ENCODE measurements around the gene EMB. TPM values are rescaled to one million over a fixed set of nuclear protein-coding genes. Genes with fewer than 3 reads are reported as not detected.
"Not testable (repeated sequence)": the region's sequence is repeated elsewhere in the genome, so short reads cannot be mapped to it uniquely, and the experiment has no call there.

EMB gene
- total RNA-seq, 6 donors from 2014 or later: 4.7 to 34.0 (median 21.4) TPM

DNA sequence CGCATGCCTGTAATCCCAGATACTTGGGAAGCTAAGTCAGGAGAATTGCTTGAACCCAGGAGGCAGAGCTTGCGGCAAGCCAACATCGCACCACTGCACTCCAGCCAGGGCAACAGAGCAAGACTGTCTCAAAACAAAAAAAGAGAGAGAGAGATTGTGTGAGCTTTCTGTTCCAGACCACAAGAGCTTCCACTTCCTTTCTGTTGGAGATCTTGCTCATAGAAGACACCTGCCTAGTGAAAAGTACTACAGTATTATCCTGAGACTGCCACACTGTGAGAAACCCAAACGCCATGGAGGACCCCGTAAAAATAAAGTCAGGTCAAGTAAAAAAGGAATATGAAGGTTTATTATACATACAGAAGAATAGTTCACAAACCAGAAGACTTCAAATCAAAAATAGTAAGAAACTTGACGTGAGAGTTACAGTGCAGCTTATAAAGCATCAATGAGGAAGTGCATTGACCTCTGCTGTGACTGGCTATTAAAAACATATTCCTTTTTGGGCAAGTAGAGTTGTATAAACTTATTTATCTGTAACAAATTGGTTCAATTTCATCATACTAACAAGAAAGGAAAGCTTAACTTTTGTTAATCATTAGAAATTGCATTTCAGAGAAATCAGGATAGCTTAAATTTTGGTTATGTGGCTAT lies 4.3 kb upstream of the EMB start:
- Histone ChIP-seq H3K4me1 (peaks cover 4 to 14% (median 7%) of the 10 kb centered on the region in 4 donors), H3K27me3 (peaks cover 0 to 4% (median 0%) of the 10 kb centered on the region in 4 donors), H3K4me3 (no peak overlapping the region), H3K9me3 (no peaks in the 10 kb centered on the region), H3K36me3 (no peaks in the 10 kb centered on the region), H3K27ac (peak overlapping the region in 2 of 4 donors; percentile 17 to 32)
- ATAC-seq (ENCODE audit: low FRiP score in 2 of 2): peak in 1 of 2 donors; percentile 33
- TF ChIP-seq, protein P1, sequence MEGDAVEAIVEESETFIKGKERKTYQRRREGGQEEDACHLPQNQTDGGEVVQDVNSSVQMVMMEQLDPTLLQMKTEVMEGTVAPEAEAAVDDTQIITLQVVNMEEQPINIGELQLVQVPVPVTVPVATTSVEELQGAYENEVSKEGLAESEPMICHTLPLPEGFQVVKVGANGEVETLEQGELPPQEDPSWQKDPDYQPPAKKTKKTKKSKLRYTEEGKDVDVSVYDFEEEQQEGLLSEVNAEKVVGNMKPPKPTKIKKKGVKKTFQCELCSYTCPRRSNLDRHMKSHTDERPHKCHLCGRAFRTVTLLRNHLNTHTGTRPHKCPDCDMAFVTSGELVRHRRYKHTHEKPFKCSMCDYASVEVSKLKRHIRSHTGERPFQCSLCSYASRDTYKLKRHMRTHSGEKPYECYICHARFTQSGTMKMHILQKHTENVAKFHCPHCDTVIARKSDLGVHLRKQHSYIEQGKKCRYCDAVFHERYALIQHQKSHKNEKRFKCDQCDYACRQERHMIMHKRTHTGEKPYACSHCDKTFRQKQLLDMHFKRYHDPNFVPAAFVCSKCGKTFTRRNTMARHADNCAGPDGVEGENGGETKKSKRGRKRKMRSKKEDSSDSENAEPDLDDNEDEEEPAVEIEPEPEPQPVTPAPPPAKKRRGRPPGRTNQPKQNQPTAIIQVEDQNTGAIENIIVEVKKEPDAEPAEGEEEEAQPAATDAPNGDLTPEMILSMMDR (IDR thresholded peaks at IDR 0.05): no peak
- TF ChIP-seq EP300 (IDR thresholded peaks at IDR 0.05) (no peak), POLR2A (IDR thresholded peaks at IDR 0.05) (no peak), POLR2AphosphoS5 (IDR thresholded peaks at IDR 0.05) (no peak)
- WGBS, 2 donors: 75 to 80% methylated on average over 6 of the region's 6 CpGs
- DNase-seq: no peak

DNA sequence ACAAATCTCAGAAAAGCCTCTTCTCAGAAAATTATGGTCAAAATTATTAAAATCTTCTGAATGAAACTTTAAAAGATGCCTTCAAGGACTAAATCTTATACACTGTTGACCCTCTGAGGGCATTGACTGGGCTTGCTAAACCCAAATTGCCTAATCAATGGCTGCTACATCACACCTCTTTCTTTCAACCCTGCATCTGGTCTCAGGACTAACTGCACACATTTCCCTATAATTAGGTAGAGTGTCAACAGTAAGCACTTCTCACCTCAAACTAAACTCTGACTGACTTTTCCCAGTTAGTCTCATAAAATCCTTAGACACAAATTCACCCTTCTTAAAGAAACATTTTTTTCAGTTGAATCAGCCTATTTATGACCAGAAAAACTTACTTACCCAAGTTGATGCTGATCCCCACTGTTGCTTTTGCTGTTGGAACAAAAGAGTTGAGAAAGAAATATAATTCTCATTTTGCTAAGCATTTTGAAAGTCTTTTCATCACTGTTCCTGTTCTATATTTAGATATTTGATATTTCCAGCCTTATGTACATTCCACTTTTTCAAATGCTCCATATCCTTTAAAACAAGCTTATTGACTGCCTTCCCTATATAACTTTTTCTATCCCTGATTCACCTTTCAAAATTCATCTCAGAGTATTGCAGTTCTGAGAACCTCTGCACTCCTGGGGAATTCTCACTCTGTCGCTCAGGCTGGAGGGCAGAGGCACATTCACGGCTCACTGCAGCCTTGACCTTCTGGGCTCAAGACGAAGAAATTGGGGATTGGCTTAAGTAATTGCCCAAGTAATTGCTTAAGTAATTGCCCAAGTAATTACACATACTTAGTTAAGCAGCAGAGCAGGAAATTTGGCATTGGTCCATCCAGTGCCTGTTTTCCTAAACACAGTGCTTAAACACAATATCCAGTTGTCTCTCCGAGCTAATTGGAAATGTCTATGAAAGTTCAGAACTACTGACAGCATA lies 1.8 kb upstream of the EMB start:
- 39 to 47% methylated on average over 4 of the region's 4 CpGs for WGBS, 2 donors
- H3K4me1 ChIP-seq: peaks cover 4 to 14% (median 7%) of the 10 kb centered on the region in 4 donors
- H3K27ac ChIP-seq: peak overlapping the region in 1 of 4 donors; percentile 16
- not testable (repeated sequence) for ATAC-seq (ENCODE audit: low FRiP score in 2 of 2); H3K27me3 ChIP-seq; DNase-seq; H3K9me3 ChIP-seq; H3K36me3 ChIP-seq; H3K4me3 ChIP-seq

DNA sequence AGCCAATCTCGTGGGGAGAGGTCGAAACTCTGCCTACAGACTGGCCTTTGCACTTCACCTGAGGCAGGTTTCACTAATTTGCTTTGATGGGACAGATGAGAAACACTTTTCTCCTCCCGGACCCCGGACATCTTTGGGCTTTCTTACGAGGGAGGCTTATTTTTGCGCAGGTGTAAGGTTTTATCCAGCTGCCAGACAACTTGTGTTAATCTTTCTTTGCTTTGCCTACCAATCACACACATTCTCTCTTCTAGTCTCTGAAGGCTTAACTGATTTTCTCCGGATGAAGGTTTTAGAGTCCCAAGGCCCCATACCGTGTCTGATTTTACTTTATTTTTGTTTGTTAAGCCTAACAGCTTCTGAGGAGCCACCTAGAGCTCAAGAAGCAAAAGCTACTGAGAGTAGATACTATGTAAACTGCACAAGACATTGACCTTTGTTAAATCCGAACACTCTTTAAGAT lies 436 bp upstream of the EMB start:
- ATAC-seq (ENCODE audit: low FRiP score in 2 of 2): no peak
- peaks cover 4 to 14% (median 7%) of the 10 kb centered on the region in 4 donors for H3K4me1 ChIP-seq
- no peaks in the 10 kb centered on the region for H3K9me3 ChIP-seq
- no peaks in the 10 kb centered on the region for H3K36me3 ChIP-seq
- H3K27ac ChIP-seq: peak overlapping the region; percentile 81 to 91 (median 90)
- H3K4me3 ChIP-seq: peak overlapping the region in 3 of 4 donors; percentile 70 to 89 (median 76)
- H3K27me3 ChIP-seq: peaks cover 0 to 4% (median 0%) of the 10 kb centered on the region in 4 donors
- TF ChIP-seq POLR2AphosphoS5 (IDR thresholded peaks at IDR 0.05) (no peak), POLR2A (IDR thresholded peaks at IDR 0.05) (no peak)
- DNase-seq: no peak
- WGBS, 2 donors: 22 to 42% methylated on average over 7 to 9 of the region's 9 CpGs

DNA sequence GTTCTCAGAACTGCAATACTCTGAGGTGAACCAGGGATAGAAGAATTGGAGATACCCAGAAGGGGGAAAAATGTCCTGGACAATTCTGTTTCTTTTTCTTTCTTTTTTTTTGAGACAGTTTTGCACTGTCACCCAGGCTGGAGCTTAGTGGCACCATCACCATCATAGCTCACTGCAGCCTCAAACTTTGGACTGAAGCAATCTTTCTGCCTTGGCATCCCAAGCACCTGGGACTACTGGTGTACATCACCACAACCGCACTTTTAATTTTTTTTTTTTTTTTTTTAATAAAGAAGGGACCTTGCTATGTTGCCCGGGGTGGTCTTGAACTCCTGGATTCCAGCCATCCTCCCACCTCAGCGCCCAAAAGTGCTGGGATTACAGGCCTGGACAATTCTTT lies 1.9 kb downstream of the EMB start:
- no peak for ATAC-seq (ENCODE audit: low FRiP score in 2 of 2)

DNA sequence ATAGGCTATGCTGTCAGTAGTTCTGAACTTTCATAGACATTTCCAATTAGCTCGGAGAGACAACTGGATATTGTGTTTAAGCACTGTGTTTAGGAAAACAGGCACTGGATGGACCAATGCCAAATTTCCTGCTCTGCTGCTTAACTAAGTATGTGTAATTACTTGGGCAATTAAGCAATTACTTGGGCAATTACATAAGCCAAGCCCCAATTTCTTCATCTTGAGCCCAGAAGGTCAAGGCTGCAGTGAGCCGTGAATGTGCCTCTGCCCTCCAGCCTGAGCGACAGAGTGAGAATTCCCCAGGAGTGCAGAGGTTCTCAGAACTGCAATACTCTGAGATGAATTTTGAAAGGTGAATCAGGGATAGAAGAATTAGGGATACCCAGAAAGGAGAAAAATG lies 3.0 kb downstream of the EMB start:
- H3K9me3 ChIP-seq; H3K36me3 ChIP-seq; H3K27me3 ChIP-seq; H3K4me3 ChIP-seq; H3K27ac ChIP-seq; DNase-seq; ATAC-seq (ENCODE audit: low FRiP score in 2 of 2): not testable (repeated sequence)
- peak in 1 of 2 donors; percentile 15 for TF ChIP-seq POLR2AphosphoS5 (IDR thresholded peaks at IDR 0.05)
- 35 to 44% methylated on average over 2 to 3 of the region's 3 CpGs for WGBS, 2 donors
- peaks cover 4 to 14% (median 7%) of the 10 kb centered on the region in 4 donors for H3K4me1 ChIP-seq

More for the DNA sequence above, 1.9 kb downstream of the EMB start:
- Histone ChIP-seq H3K4me1 (peaks cover 4 to 14% (median 7%) of the 10 kb centered on the region in 4 donors), H3K4me3 (peak overlapping the region in 1 of 4 donors; percentile 89), H3K27ac (peak overlapping the region in 1 of 4 donors; percentile 91), H3K27me3 (peaks cover 0 to 4% (median 0%) of the 10 kb centered on the region in 4 donors), H3K9me3 (no peaks in the 10 kb centered on the region), H3K36me3 (no peaks in the 10 kb centered on the region)
- WGBS, 2 donors: 57 to 83% methylated on average over 3 of the region's 3 CpGs
- no peak for DNase-seq
- TF ChIP-seq EP300 (IDR thresholded peaks at IDR 0.05): no peak
- no peak for TF ChIP-seq POLR2A (IDR thresholded peaks at IDR 0.05)
- TF ChIP-seq, protein P1 (IDR thresholded peaks at IDR 0.05): no peak
- TF ChIP-seq POLR2AphosphoS5 (IDR thresholded peaks at IDR 0.05): no peak

DNA sequence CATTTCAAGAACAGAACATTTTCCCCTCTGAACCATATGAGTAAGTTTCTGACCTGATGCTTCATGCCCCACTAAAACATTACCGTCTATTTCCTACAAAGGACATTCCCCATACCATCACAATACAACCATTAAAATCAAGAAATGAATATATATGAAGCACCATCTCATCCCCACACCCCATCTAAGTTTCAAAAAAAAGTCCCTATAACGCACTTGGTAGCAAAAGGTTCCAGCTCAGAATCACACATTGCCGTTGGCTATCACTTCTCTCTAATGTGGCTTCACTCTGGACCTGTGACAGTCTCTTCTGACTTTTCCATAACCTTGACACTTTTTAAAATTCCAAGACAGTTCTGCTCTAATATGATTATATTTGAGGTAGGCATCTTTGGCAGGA lies 5.9 kb downstream of the EMB start:
- ATAC-seq (ENCODE audit: low FRiP score in 2 of 2): no peak
- Histone ChIP-seq H3K4me3 (no peak overlapping the region), H3K27ac (no peak overlapping the region), H3K4me1 (peaks cover 0 to 4% (median 0%) of the 10 kb centered on the region in 4 donors), H3K27me3 (no peaks in the 10 kb centered on the region), H3K9me3 (no peaks in the 10 kb centered on the region), H3K36me3 (no peaks in the 10 kb centered on the region)
- TF ChIP-seq, protein P1 (IDR thresholded peaks at IDR 0.05): no peak
- no peak for TF ChIP-seq POLR2A (IDR thresholded peaks at IDR 0.05)
- TF ChIP-seq POLR2AphosphoS5 (IDR thresholded peaks at IDR 0.05): no peak
- TF ChIP-seq EP300 (IDR thresholded peaks at IDR 0.05): no peak
- 85 to 90% methylated on average over 3 of the region's 3 CpGs for WGBS, 2 donors
- no peak for DNase-seq

DNA sequence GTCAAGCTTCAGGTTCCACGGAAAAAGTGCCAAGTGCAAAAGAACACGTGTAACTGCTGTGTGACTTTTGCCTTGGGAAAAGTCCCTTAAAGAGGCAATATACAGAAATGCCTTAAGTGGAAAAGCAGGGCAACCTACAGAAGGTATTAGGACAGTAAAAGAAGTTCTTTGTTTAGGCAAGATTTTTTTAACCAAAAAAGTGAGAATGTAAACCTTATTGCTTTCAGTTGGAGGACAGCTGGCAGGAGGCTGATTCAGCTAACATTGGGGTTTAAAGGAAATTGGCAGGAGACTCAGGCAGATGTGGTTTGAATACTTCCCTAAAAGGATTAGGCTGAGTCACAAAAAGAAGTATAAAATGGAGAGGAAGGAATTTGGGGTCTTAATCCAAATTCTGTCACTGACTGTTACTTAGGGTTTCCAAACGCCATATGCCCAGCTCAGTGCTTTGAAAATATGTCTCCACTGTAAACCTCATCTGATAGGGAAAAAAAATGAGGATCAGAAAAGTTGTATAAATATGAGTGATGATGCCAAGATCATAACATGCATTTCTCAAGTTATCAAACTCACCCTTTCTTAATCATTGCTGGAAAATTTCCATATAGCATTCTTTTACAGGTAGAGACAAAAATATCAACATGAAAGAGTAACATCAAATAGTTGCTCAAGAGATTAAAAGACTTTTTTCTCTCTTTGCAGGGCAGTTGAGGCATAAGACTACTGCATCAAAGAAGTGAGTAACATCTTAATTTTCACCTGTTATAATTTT lies 9.8 kb downstream of the EMB start:
- not testable (repeated sequence) for H3K4me1 ChIP-seq, H3K27me3 ChIP-seq, H3K36me3 ChIP-seq, DNase-seq, H3K9me3 ChIP-seq, H3K4me3 ChIP-seq
- H3K27ac ChIP-seq: peak overlapping the region in 1 of 4 donors; percentile 63
- ATAC-seq (ENCODE audit: low FRiP score in 2 of 2): peak in 1 of 2 donors; percentile 60
- WGBS, 2 donors: 50 to 59% methylated on average over 3 of the region's 3 CpGs

All from upper lobe of left lung (tissue), 6 donors.